ENCODE results near the gene TFAP2E.
A peak's percentile ranks its signal among the peaks of the same experiment; 100 is the strongest.

Gene TFAP2E

GRCh38 chr1:35619237-35620121 lies 46.4 kb downstream of the TFAP2E start:
- DNase-seq (ENCODE audit: low read depth), result no peak
- TF ChIP-seq, protein P1, sequence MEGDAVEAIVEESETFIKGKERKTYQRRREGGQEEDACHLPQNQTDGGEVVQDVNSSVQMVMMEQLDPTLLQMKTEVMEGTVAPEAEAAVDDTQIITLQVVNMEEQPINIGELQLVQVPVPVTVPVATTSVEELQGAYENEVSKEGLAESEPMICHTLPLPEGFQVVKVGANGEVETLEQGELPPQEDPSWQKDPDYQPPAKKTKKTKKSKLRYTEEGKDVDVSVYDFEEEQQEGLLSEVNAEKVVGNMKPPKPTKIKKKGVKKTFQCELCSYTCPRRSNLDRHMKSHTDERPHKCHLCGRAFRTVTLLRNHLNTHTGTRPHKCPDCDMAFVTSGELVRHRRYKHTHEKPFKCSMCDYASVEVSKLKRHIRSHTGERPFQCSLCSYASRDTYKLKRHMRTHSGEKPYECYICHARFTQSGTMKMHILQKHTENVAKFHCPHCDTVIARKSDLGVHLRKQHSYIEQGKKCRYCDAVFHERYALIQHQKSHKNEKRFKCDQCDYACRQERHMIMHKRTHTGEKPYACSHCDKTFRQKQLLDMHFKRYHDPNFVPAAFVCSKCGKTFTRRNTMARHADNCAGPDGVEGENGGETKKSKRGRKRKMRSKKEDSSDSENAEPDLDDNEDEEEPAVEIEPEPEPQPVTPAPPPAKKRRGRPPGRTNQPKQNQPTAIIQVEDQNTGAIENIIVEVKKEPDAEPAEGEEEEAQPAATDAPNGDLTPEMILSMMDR (conservative IDR thresholded peaks at IDR 0.05; ENCODE audit: low read length), result no peak
- no peak overlapping the region for H3K4me3 ChIP-seq (ENCODE audit: low read length)

- TF ChIP-seq, protein P1 (conservative IDR thresholded peaks at IDR 0.05; ENCODE audit: low read length), result no peak
- no peak for DNase-seq (ENCODE audit: low read depth)
- no peak overlapping the region for H3K4me3 ChIP-seq (ENCODE audit: low read length)
Measured at GRCh38 chr1:35622510-35623178, 49.5 kb downstream of the TFAP2E start.

- no peak overlapping the region for H3K4me3 ChIP-seq (ENCODE audit: low read length)
- no peak for DNase-seq (ENCODE audit: low read depth)
- TF ChIP-seq, protein P1 (conservative IDR thresholded peaks at IDR 0.05; ENCODE audit: low read length), result no peak
Measured at GRCh38 chr1:35623832-35624231, 50.7 kb downstream of the TFAP2E start.

GRCh38 chr1:35629051-35629450 lies 55.9 kb downstream of the TFAP2E start:
- DNase-seq (ENCODE audit: low read depth), result no peak
- no peak overlapping the region for H3K4me3 ChIP-seq (ENCODE audit: low read length)
- TF ChIP-seq, protein P1 (conservative IDR thresholded peaks at IDR 0.05; ENCODE audit: low read length), result no peak

DNA sequence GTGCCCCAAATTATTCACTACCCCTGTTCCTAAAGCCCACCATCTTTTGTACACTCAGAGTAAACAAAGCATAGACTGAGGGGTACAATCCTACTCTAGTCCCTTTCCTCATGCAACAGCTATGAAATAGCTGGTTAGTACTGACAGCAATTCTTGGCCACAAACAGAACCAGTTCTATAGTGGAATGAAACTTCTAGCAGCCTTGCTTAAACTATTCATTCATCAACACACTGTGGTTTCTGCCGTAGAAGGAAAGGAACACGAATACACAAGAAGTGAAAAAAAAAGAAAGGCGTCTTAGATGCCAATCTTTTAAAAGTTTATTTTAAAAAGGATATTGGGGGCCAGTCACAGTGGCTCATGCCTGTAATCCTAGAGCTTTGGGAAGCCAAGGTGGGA lies 58.3 kb downstream of the TFAP2E start:
- DNase-seq (ENCODE audit: low read depth), result no peak
- TF ChIP-seq, protein P1 (conservative IDR thresholded peaks at IDR 0.05; ENCODE audit: low read length), result no peak
- no peak overlapping the region for H3K4me3 ChIP-seq (ENCODE audit: low read length)

DNA sequence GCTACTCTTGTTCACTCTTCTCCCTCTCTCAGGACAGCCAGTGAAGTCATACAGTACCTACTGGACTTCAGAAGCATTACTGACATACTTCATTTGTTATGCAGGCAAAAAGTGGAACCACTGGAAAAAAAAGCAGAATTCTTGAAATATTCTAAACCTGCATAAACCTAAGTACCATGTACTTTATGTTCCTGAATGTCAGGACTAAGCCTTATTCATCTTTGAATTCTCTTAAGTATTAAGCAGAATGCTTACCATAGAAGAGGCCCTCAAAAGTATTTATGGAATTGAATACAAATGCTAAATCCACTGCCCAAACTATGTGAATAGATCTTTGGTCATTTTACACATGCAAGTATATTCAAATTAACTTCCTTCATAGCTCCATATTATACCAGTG lies 60.4 kb downstream of the TFAP2E start:
- TF ChIP-seq, protein P1 (conservative IDR thresholded peaks at IDR 0.05; ENCODE audit: low read length), result no peak
- peak; percentile 3 for DNase-seq (ENCODE audit: low read depth)
- H3K4me3 ChIP-seq (ENCODE audit: low read length), result no peak overlapping the region

Measured in AG10803 (cell line).